NCI-H146 treated with DMSO at 0.1 percent for 48 hours (cell line): ENCODE measurements around the gene BNC2.

Source experiments
- DNase-seq: peaks from one replicate; lab custom pipeline; 2025; ENCODE audit not compliant: unreplicated experiment; lab: John Stamatoyannopoulos, UW

Gene BNC2

DNA sequence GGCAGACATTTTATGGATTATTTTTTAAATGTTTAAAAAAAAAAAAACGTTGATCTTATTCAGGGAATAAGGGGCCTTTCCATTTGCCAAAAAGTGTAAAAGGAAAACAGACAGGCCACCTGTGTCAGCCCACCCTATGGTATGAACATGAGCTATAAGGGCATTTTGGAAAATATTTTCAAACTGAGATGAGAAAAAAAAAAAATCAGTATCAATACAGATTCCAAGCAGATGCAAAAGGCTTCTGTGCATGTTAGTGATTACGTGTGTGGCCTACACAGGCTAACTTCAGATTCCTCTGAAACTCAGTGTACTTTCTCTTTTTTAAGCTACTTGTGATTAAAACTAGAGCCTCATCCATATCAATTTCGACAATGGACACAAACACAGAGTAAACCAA is 189.9 kb downstream of the BNC2 start:
- no peak for DNase-seq

DNA sequence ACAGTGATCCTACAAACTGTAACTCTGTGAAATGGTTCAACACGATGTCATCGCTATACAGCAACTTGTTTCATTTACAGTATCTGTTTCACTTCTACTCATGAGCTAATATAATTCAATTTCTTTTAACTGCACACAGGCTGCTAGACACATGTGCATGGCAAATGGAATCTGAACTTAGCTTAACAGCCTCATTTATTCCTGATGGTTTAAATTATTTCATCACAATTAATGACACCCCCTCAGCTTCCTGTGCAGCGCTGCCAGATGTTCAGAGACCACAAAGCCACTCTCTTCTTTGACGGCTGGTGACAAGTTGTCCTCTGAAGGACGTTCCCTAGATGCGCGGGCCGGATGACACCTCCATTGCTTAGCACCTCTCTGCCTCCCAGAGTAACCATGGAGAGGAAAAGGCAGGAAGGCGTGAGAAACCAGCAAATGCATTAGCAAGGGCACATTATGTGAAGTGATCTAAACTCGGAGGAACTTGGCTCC is 191.1 kb downstream of the BNC2 start:
- no peak for DNase-seq

- no peak for DNase-seq
Measured at GRCh38 chr9:16676519-16676918, 194.0 kb downstream of the BNC2 start.

GRCh38 chr9:16675131-16675530 is 195.3 kb downstream of the BNC2 start:
- DNase-seq: no peak

- no peak for DNase-seq
Measured at GRCh38 chr9:16673171-16673570, 197.3 kb downstream of the BNC2 start.

DNA sequence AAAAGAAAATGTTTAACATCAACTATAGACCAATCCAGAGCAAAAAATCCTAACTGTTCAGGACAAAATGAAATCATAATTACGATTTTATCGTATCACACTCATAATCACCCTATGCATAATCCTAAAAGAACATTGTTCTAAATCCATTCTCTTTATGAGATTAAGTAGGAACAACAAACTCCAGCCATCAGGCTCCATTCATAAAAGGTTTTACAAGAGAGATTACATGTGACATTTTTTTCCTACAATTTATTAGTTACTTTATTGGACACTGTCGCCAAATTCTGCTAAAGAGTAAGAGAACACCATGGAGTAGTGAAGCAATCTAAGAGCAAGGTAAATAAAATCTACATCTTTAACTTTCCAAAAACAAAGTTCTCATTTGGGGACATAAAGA is 198.0 kb downstream of the BNC2 start:
- DNase-seq: no peak

GRCh38 chr9:16671591-16672137 is 198.8 kb downstream of the BNC2 start:
- DNase-seq: no peak

DNA sequence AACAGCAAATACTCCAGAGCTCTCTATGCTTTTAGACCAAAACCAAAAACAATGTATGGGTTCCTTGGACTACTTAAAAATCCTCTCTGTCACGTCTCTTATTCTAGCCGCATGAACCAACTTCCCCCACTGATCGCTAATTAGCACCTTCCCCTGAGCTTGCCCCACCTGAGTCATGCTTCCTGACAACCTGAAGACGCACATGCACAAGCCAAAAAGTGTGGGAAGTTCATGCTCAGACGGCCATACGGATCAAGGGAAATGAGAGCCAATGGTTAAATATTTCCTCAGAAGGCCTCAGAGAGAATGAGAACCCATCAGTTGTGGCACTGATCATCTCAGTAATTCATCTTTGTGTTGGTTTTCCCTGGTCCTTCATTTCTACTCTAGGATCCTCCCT is 199.7 kb downstream of the BNC2 start:
- no peak for DNase-seq

DNA sequence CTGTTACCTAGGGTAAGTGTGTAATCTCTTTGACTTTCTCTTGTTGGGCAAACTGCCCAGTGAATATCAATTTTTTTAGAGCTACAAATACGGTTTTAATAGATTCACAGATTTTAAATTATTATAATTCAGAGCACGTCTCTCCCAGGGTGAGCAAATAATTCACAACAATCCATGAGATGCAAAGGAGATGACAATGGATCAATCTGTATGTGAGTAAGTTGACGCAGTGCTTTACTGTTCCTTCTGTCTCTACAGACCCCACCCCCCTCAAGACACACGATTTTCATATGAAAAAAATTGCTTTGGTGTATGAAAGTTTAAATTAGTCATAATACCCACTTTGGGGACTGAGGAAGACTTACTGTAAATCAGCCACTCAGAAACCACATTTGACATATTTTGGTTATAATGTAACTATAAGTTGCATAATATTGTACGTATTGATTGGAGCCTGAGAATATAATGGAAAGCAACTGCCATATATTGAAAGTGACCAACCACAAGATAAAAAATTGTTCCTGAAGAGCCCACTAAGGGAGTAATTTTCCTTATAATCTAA is 201.7 kb downstream of the BNC2 start:
- DNase-seq: no peak

GRCh38 chr9:16664211-16664610 is 206.3 kb downstream of the BNC2 start:
- DNase-seq: no peak

- DNase-seq: no peak
Measured at GRCh38 chr9:16661816-16662215, 208.7 kb downstream of the BNC2 start.

DNA sequence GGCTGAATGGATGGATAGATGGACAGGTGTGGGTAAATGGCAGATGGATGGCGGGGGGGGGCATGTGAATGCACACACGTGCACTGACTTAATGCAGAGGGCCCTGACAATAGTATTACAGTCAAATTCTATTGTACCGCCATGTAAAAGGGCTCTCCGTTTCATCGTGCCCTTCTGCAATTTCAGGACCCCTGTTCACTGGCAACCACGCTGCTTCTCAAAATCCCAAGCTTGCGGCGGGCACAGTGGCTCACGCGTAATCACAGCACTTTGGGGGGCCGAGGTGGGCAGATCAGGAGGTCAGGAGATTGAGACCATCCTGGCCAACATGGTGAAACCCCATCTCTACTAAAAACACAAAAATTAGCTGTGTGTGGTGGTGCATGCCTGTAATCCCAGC is 211.4 kb downstream of the BNC2 start:
- no peak for DNase-seq

DNA sequence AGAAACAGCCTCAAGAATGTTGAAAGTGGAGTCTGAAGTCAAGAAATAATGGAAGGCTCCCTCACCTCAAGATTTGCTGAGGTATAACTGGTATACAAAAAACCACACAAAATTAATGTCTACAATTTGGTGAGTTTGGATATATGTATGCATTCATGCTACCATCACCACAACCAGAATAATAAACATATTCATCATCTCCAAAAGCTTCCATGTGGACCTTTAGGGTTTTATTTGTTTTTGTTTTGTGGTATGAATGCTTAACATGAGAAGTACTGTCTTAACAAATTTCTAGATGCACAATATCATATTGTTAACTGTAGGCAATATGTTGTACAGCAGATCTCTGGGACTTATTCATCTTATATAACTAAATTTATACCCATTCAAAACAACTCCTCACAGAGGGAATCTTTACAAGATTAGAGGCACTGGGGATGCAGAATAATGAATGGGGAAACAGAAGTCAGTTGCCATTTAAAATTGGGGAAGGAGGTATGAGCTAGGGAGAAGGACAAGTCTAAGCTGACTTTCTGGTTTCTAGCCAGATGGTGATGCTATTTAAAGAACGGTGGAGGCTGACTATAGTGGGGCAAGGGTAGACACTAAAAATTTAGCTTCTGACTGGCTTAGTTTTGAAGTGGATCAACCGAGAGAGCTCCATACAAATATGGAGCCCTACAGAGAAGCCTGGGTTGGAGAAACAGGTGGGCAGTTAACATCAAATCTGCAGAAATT is 213.9 kb downstream of the BNC2 start:
- DNase-seq: no peak

GRCh38 chr9:16654596-16655126 is 215.8 kb downstream of the BNC2 start:
- DNase-seq: no peak

DNA sequence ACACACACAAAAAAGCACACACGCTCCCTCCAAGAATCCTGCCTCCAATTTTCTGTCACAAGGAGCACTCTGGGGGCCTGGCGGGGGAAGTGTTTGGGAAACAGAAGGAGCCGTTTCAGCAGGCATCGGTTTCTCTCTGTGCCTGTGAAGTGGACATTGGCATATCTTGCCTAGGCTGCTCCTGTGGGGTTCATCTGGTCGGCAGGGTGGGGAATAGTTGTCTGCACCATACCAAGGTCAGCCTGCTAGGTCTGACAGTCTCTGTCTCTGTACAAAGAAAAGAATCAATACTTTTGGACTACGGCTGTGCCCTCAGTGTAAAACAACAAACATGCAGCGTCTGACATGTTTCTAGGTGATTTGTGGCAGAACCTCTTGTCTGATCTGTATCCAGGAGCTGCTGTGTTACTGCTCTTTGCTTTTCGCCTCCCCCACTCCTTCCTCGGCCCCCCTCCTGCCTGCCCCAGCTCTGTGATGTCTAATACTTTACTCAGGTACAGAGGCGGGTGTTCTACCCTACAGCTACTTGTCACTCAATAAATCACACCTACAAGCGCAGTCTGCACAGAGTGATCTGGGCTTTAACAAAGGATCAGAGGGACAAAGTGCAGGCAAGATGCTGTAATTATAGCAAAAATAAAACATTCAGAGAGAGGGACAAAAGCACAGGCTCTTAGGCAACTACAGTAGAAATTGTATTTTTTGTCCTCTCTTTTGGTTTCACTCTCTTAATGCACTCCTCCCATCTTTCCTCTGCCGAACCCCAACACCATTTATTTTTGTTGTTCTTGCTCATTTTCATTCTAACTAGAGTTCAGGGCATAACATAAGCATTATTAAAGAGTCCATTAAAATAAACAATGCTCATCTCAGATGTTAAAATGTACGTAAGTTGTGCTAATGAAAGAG is 216.7 kb downstream of the BNC2 start:
- no peak for DNase-seq

DNA sequence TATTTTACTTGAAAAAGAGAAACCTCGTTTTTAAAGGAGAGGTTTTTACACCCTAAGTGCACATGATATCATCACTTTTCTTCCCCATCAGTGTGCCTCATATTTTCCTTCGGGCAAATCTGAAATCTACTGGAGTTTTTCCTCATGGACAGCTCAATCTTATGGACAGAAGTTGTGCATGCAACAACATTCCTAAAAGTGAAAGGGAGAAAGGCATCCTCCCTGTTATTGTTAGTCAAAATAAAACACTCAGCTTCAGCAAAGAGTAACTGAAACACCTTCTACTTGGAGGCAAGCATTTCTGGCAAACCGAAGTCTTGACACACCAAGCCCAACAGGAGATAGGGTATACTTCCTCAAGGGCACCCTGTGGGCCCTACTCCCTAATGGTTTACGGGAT is 217.9 kb downstream of the BNC2 start:
- no peak for DNase-seq

DNA sequence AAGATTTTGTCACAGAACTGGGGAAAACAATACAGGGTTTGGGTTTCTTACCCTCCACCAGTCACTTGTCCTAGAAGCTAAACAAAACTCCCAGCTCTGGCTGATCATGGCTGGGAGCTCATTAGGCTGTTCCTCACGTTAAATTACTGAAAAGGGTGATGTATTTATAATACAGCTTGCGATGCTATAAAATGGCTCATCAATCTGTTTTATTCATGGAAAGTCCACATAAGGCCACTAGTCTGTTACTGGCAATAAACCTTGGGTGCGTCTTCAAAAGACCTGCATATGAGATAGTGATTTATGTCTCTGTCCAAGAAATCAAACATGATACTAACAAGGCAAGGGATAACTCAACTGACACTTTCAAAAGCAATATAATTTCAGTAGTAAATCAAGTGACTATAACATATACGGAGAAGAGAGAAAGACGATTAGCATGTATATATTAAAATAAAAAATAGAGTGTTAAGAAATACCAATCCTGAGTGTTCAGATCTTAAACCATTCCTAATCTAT is 219.0 kb downstream of the BNC2 start:
- no peak for DNase-seq

GRCh38 chr9:16645970-16646369 is 224.5 kb downstream of the BNC2 start:
- no peak for DNase-seq

- DNase-seq: no peak
Measured at GRCh38 chr9:16642421-16643109, 227.9 kb downstream of the BNC2 start.

GRCh38 chr9:16640649-16641048 is 229.8 kb downstream of the BNC2 start:
- no peak for DNase-seq
